Neural cell (in vitro differentiated cells): ENCODE measurements around the gene MRPL12. TPM values are rescaled to one million over a fixed set of nuclear protein-coding genes. Genes with fewer than 3 reads are reported as not detected.

ENCODE experiments used
- H2AFZ ChIP-seq: fragments of 200-600, 300-800 bp; sonication (generic), shearing (Covaris generic); 2 replicates; pipeline ENCODE4 v1.6.0; 2014; ENCODE audit warnings: low read depth, mild to moderate bottlenecking, antibody characterized with exemption, low read length, moderate library complexity
- H3F3A ChIP-seq: fragments of 200-600 bp; shearing (Covaris generic); 2 replicates; pipeline ENCODE4 v1.6.1; 2016; ENCODE audit warnings: mild to moderate bottlenecking, moderate library complexity, mixed read lengths, antibody characterized with exemption, low read length; ENCODE audit not compliant: insufficient read depth, poor library complexity, severe bottlenecking
- H3K27ac ChIP-seq: fragments of 200-600, 300-800 bp; sonication (generic), shearing (Covaris generic); 2 replicates; pipeline ENCODE4 v1.5.1; 2014; ENCODE audit warnings: mild to moderate bottlenecking, low read length, moderate library complexity
- H3K27me3 ChIP-seq: fragments of 300-800, 200-600 bp; sonication (generic), shearing (Covaris generic); 2 replicates; pipeline ENCODE4 v1.6.0; 2014; ENCODE audit warnings: mild to moderate bottlenecking, low read depth, low read length, moderate library complexity; ENCODE audit not compliant: insufficient read depth
- H3K36me3 ChIP-seq: fragments of 300-800, 200-600 bp; sonication (generic), shearing (Covaris generic); 2 replicates; pipeline ENCODE4 v1.5.1; 2014; ENCODE audit warnings: mild to moderate bottlenecking, antibody characterized with exemption, low read length, moderate library complexity; ENCODE audit not compliant: insufficient read depth
- H3K4me2 ChIP-seq: fragments of 300-800, 200-600 bp; sonication (generic), shearing (Covaris generic); 2 replicates; pipeline ENCODE4 v1.6.0; 2014; ENCODE audit warnings: mild to moderate bottlenecking, low read length
- H3K4me3 ChIP-seq: fragments of 300-800, 200-600 bp; sonication (generic), shearing (Covaris generic); 2 replicates; pipeline ENCODE4 v1.5.1; 2014; ENCODE audit warnings: mild to moderate bottlenecking, low read length, moderate library complexity
- H3K79me2 ChIP-seq: fragments of 200-600 bp; shearing (Covaris generic); replicated peaks from 2 replicates; pipeline ENCODE4 v1.6.0; 2014; ENCODE audit warnings: mild to moderate bottlenecking, low read length, moderate library complexity; ENCODE audit not compliant: insufficient read depth
- H3K9ac ChIP-seq: fragments of 300-800, 200-600 bp; sonication (generic), shearing (Covaris generic); 2 replicates; pipeline ENCODE4 v1.6.1; 2016; ENCODE audit warnings: mild to moderate bottlenecking, low read length, mixed read lengths
- H3K9me2 ChIP-seq: fragments of 200-600 bp; shearing (Covaris generic); 2 replicates; pipeline ENCODE4 v1.6.1; 2016; ENCODE audit warnings: mild to moderate bottlenecking, low read length, mixed read lengths; ENCODE audit not compliant: insufficient read depth
- H3K9me3 ChIP-seq: fragments of 200-600, 300-800 bp; sonication (generic), shearing (Covaris generic); 2 replicates; pipeline ENCODE4 v1.6.1; 2016; ENCODE audit warnings: mild to moderate bottlenecking, mixed run types, low read length, moderate library complexity, mixed read lengths
- H4K20me1 ChIP-seq: fragments of 200-600 bp; shearing (Covaris generic); 2 replicates; pipeline ENCODE4 v1.6.1; 2016; ENCODE audit warnings: mild to moderate bottlenecking, mixed run types; ENCODE audit not compliant: insufficient read depth
- EP300 ChIP-seq: fragments of 450-650 bp; conservative IDR thresholded peaks from 2 replicates; pipeline ENCODE4 v1.6.1; 2014; ENCODE audit warnings: antibody characterized with exemption, mild to moderate bottlenecking, moderate library complexity; ENCODE audit not compliant: poor library complexity, severe bottlenecking
- EZH2 ChIP-seq: fragments of 200-600, 300-800 bp; shearing (Covaris generic), sonication (generic); IDR thresholded peaks from 2 replicates; pipeline ENCODE4 v1.6.1; 2014; ENCODE audit warnings: antibody characterized with exemption, low read length, borderline replicate concordance, mild to moderate bottlenecking; ENCODE audit not compliant: insufficient read depth, poor library complexity, severe bottlenecking
- MXI1 ChIP-seq: fragments of 450-650 bp; conservative IDR thresholded peaks from 2 replicates; pipeline ENCODE4 v1.6.1; 2014; ENCODE audit warnings: antibody characterized with exemption, mild to moderate bottlenecking; ENCODE audit not compliant: poor library complexity, severe bottlenecking
- POLR2AphosphoS5 ChIP-seq: IDR thresholded peaks from 2 replicates; pipeline ENCODE4 v1.6.1; 2012
- RAD21 ChIP-seq: fragments of 450-650 bp; conservative IDR thresholded peaks from 2 replicates; pipeline ENCODE4 v1.6.1; 2014; ENCODE audit warnings: antibody characterized with exemption, mild to moderate bottlenecking, moderate library complexity
- REST ChIP-seq: IDR thresholded peaks from 2 replicates; pipeline ENCODE4 v1.6.1; 2012; ENCODE audit warnings: borderline replicate concordance
- SMC3 ChIP-seq: fragments of 450-650 bp; conservative IDR thresholded peaks from 2 replicates; pipeline ENCODE4 v1.6.1; 2014; ENCODE audit warnings: antibody characterized with exemption, mild to moderate bottlenecking, moderate library complexity; ENCODE audit not compliant: poor library complexity
- TAF1 ChIP-seq: IDR thresholded peaks from 2 replicates; pipeline ENCODE4 v1.6.1; 2012; ENCODE audit warnings: low read depth
- polyA plus RNA-seq: library from polyadenylated mRNA; depleted of rRNA; stranded (reverse); fragments of >200 nt; gene quantifications from 2 replicates; pipeline ENCODE4 v1.2.3, GENCODE V29; 2014
- TF ChIP-seq, protein P1 (sequence below): fragments of 450-650 bp; IDR thresholded peaks from 2 replicates; pipeline ENCODE4 v1.5.1; 2014; ENCODE audit warnings: antibody characterized with exemption, mild to moderate bottlenecking, moderate library complexity; ENCODE audit not compliant: poor library complexity, severe bottlenecking

Gene MRPL12
- polyA plus RNA-seq, 1 donor from 2014 or later, result 10.4 TPM

- Histone ChIP-seq H3K9ac (no peak overlapping the region), H3F3A (no peaks in the 10 kb centered on the region), H3K4me3 (no peak overlapping the region), H4K20me1 (peaks cover 3% of the 10 kb centered on the region), H3K79me2 (peaks cover 5% of the 10 kb centered on the region), H3K9me3 (no peaks in the 10 kb centered on the region), H3K36me3 (no peaks in the 10 kb centered on the region), H3K9me2 (no peaks in the 10 kb centered on the region), H2AFZ (no peak overlapping the region), H3K27me3 (no peaks in the 10 kb centered on the region), H3K27ac (no peak overlapping the region), H3K4me2 (no peak overlapping the region)
- TF ChIP-seq SMC3, result no peak
- no peak for TF ChIP-seq MXI1
- no peak for TF ChIP-seq REST
- TF ChIP-seq, protein P1, sequence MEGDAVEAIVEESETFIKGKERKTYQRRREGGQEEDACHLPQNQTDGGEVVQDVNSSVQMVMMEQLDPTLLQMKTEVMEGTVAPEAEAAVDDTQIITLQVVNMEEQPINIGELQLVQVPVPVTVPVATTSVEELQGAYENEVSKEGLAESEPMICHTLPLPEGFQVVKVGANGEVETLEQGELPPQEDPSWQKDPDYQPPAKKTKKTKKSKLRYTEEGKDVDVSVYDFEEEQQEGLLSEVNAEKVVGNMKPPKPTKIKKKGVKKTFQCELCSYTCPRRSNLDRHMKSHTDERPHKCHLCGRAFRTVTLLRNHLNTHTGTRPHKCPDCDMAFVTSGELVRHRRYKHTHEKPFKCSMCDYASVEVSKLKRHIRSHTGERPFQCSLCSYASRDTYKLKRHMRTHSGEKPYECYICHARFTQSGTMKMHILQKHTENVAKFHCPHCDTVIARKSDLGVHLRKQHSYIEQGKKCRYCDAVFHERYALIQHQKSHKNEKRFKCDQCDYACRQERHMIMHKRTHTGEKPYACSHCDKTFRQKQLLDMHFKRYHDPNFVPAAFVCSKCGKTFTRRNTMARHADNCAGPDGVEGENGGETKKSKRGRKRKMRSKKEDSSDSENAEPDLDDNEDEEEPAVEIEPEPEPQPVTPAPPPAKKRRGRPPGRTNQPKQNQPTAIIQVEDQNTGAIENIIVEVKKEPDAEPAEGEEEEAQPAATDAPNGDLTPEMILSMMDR, result no peak
- no peak for TF ChIP-seq TAF1
- no peak for TF ChIP-seq POLR2AphosphoS5
- no peak for TF ChIP-seq EP300
- TF ChIP-seq RAD21, result no peak
- no peak for TF ChIP-seq EZH2
Measured at GRCh38 chr17:81690066-81690465, 13.1 kb upstream of the MRPL12 start.

DNA sequence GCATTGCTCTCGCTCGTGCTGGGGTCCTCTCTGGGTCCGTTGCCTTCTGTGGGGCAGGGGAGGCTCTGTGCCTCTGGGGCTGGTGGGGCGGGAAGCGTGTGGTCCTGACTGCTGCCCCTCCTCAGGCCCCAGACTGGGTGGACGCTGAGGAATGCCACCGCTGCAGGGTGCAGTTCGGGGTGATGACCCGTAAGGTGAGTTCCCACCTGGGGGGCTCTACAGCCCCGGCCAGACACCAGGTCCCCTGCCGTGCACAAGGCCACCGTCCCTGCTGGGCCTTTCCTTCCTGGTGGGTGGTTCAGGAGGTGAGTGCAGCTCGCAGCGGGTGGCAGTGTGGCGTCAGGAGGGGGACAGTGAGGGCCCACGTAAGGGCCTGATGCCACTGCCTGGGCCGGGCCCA lies 12.6 kb upstream of the MRPL12 start:
- Histone ChIP-seq H2AFZ (no peak overlapping the region), H3K4me2 (no peak overlapping the region), H3K79me2 (peaks cover 1% of the 10 kb centered on the region), H4K20me1 (no peaks in the 10 kb centered on the region), H3K9me2 (no peaks in the 10 kb centered on the region), H3K36me3 (no peaks in the 10 kb centered on the region), H3F3A (no peaks in the 10 kb centered on the region), H3K27me3 (no peaks in the 10 kb centered on the region), H3K9ac (no peak overlapping the region), H3K9me3 (no peaks in the 10 kb centered on the region), H3K4me3 (no peak overlapping the region), H3K27ac (no peak overlapping the region)
- TF ChIP-seq EZH2 (no peak), REST (no peak), POLR2AphosphoS5 (no peak), MXI1 (no peak)
